LNCAP (cell line): ENCODE data around the gene ZNF768.

Source experiments
- CTCF ChIP-seq: fragments of 450-650 bp; IDR thresholded peaks from 2 replicates; pipeline ENCODE4 v1.5.1; 2017; ENCODE audit warnings: mild to moderate bottlenecking

Gene ZNF768

GRCh38 chr16:30515275-30515674 lies 11.1 kb downstream of the ZNF768 start:
- no peak for TF ChIP-seq CTCF

DNA sequence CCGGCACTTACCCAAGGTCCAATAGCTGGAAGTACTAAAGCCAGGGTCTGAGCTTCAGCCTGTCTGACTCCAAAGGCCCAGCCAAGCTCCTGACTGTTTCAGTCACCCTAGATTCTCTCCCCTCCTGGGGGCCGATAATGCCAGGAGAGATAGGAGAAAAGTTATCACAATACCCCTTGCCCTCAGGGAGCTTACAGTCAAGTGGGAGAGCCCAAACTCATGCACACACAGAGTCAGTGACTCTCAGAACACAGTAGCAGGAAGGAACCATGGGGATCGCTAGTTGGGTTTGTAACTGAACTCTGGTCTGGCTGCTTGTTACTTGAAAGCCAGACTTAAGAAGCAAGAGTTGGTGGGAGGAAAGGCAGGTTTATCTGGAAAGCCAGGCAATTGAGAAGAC lies 14.9 kb downstream of the ZNF768 start:
- TF ChIP-seq CTCF: no peak

- no peak for TF ChIP-seq CTCF
These were observed 15.9 kb downstream of the ZNF768 start for GRCh38 chr16:30510376-30510938.

- TF ChIP-seq CTCF: no peak
These were observed 17.1 kb downstream of the ZNF768 start for GRCh38 chr16:30509081-30509765.

DNA sequence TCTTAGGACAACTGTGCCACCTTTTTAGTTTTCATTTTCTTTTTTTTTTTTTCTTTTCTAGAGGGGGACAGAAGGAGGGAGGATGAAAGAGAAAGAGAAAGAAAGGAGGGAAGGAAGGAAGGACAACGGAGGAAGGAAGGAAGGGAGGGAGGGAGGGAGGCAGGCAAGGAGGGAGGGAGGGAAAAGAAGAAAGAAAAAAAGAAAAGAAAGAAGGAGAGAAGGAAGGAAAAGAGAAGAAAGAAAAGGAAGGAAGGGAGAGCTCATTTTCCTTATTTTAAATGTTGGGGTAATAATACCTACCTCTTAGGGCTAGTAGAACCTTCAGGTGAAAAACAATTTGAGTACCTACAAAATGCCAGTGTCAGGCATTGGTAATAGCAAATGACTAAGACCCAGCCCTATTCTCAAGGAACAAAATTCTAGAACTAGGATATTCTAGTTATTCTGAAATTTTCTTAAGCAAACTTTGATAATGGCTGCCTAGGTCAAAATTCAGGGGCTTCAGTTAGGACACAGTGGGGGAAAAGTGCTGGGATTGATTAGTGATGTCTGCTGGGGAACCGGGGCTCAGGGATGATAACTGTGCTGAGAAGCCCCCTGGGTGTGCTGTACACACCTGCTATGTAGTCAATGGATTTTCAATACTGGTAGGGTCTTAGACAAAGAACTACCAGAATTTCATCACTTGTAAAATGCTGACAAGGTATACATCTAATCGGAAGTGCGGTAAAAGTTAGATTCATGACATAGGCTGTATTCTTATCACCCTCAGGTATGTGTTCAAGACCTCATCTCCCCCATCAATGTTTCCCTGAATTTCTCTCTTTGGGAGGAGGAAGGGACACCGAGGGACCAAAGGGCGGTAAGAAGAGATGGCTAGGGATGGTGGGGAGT lies 22.7 kb downstream of the ZNF768 start:
- TF ChIP-seq CTCF: no peak

DNA sequence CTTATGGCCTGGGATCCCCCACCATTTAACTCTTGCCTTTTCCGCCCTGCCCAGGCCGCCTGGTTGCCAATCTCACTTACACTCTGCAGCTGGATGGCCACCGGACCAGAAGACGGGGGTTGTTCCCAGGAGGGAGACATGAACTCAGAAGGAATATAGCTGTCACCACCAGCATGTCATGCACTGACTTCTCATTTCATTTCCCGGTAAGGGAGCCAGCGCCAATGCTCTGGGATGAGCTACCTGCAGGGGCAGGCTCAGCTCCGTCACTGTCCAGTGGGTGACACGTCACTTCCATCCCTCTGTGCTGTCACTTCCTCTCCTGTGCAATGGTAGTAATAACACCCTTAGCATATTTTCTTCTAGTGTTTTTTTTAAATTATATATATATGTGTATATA lies 27.1 kb downstream of the ZNF768 start:
- TF ChIP-seq CTCF: no peak

DNA sequence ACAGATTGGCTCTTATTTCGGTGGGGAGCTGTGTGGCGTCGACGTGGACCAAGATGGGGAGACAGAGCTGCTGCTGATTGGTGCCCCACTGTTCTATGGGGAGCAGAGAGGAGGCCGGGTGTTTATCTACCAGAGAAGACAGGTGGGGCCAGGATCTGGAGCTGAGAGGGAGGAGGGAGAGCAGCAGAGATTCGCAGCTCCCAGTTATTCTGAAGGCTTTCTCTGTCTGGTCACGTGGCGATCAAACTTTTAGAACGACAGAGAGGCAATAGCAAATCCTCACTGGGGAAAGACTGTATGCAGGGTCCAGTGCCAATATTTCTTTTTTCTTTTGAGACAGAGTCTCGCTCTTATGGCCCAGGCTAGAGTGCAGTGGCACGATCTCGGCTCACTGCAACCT lies 31.7 kb downstream of the ZNF768 start:
- no peak for TF ChIP-seq CTCF
